Body of pancreas (tissue), 4 donors: ENCODE measurements around the gene HOXC11. TPM values are rescaled to one million over a fixed set of nuclear protein-coding genes. Genes with fewer than 3 reads are reported as not detected.

Source experiments
- ATAC-seq: fragments of 150-250 bp; one replicate; pipeline ENCODE4 v1.9.1; 2016
- DNase-seq, 4 donors: peaks; one replicate each; pipeline ENCODE4 v3.0.0-alpha.2; 2019
- H3K27ac ChIP-seq, 4 donors: fragments of 200-600 bp; sonication (generic); 1 replicate in 3 of 4; 2 replicates in 1 of 4; pipeline versions ENCODE4 v1.5.1 to v1.6.1; 2016 to 2019; ENCODE audit warnings: mild to moderate bottlenecking in 1 of 4, mixed read lengths in 1 of 4, moderate library complexity in 1 of 4
- H3K27me3 ChIP-seq, 2 donors: fragments of 200-600 bp; sonication (generic); one replicate each; pipeline ENCODE4 v1.6.0; 2016; ENCODE audit warnings: mild to moderate bottlenecking in 1 of 2
- H3K36me3 ChIP-seq, 2 donors: fragments of 200-600 bp; sonication (generic); replicated peaks in 1 of 2; 2 replicates each; pipeline ENCODE4 v1.5.1; 2016; ENCODE audit warnings: low read depth in 2 of 2; ENCODE audit not compliant: insufficient read depth in 1 of 2
- H3K4me1 ChIP-seq: fragments of 200-600 bp; sonication (generic); one replicate; pipeline ENCODE4 v1.6.0; 2016
- H3K4me3 ChIP-seq, 2 donors: fragments of 200-600 bp; sonication (generic); 1 replicate in 1 of 2; 2 replicates in 1 of 2; pipeline ENCODE4 v1.5.1; 2016 to 2019
- H3K9me3 ChIP-seq, 3 donors: fragments of 200-600 bp; sonication (generic); 1 replicate in 2 of 3; 2 replicates in 1 of 3; pipeline ENCODE4 v1.5.1; 2016
- POLR2A ChIP-seq, 3 donors: fragments of 450-650 bp; IDR thresholded peaks; one replicate each; pipeline ENCODE4 v1.6.1; 2016; ENCODE audit warnings: antibody characterized with exemption in 3 of 3, mild to moderate bottlenecking in 2 of 3
- WGBS, 2 donors: methylation state at CpG; one replicate each; pipeline ENCODE4 v1.1.5; 2017; 5-methylcytosine and 5-hydroxymethylcytosine counted together
- intact Hi-C: fragments of 100-400 bp; cut with DNase I; formaldehyde crosslinking; loops from one replicate; pipeline ENCODE4 v1.15.1; 2023
- total RNA-seq, 2 donors: library from RNA; depleted of rRNA; stranded (reverse); fragments of >200 nt; gene quantifications; one replicate each; pipeline ENCODE4 v1.1.0, GENCODE V29; 2016
- TF ChIP-seq, protein P1 (sequence below), 7 experiments: fragments of 450-650 bp in 4 of 7; fragments of 200-600 bp in 3 of 7; sonication (generic) in 3 of 7; IDR thresholded peaks; one replicate each; pipeline ENCODE4 v1.5.1; 2016 to 2019; ENCODE audit warnings: antibody characterized with exemption in 7 of 7

HOXC11 gene
- total RNA-seq, 2 donors from 2014 or later = not detected

DNA sequence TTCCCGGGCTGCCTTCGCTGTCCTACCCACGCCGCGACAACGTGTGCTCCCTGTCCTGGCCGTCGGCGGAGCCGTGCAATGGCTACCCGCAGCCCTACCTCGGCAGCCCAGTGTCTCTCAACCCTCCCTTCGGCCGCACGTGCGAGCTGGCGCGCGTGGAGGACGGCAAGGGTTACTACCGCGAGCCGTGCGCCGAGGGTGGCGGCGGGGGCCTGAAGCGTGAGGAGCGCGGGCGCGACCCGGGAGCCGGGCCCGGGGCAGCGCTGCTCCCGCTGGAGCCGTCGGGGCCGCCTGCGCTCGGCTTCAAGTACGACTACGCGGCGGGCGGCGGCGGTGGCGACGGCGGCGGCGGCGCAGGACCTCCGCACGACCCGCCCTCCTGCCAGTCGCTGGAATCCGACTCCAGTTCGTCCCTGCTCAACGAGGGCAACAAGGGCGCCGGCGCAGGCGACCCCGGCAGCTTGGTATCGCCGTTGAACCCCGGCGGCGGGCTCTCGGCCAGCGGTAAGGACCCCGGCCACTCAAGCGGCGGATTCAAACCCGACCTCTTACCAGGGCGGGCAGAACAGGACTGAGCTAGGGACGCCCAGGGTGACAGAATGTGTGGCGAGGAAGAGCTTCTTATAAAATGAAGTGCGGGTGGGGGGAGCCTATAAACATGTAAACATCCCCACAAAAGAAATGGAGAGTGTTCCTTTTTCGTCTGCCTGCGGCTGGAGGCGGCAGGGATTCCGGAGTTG lies 17.7 kb upstream of the HOXC11 start:
- H3K36me3 ChIP-seq = no peaks in the 10 kb centered on the region
- H3K4me3 ChIP-seq = no peak overlapping the region
- TF ChIP-seq POLR2A (IDR thresholded peaks at IDR 0.05) = no peak
- TF ChIP-seq, protein P1, sequence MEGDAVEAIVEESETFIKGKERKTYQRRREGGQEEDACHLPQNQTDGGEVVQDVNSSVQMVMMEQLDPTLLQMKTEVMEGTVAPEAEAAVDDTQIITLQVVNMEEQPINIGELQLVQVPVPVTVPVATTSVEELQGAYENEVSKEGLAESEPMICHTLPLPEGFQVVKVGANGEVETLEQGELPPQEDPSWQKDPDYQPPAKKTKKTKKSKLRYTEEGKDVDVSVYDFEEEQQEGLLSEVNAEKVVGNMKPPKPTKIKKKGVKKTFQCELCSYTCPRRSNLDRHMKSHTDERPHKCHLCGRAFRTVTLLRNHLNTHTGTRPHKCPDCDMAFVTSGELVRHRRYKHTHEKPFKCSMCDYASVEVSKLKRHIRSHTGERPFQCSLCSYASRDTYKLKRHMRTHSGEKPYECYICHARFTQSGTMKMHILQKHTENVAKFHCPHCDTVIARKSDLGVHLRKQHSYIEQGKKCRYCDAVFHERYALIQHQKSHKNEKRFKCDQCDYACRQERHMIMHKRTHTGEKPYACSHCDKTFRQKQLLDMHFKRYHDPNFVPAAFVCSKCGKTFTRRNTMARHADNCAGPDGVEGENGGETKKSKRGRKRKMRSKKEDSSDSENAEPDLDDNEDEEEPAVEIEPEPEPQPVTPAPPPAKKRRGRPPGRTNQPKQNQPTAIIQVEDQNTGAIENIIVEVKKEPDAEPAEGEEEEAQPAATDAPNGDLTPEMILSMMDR (IDR thresholded peaks at IDR 0.05) = no peak
- peaks cover 26% of the 10 kb centered on the region for H3K4me1 ChIP-seq
- WGBS, 2 donors = 3 to 4% methylated on average over 9 to 86 of the region's 86 CpGs
- ATAC-seq = no peak
- no peak overlapping the region for H3K27ac ChIP-seq
- intact Hi-C loops = no loop called here
- H3K27me3 ChIP-seq = peaks cover 3 to 84% of the 10 kb centered on the region in 2 donors
- DNase-seq = no peak
- no peaks in the 10 kb centered on the region for H3K9me3 ChIP-seq

DNA sequence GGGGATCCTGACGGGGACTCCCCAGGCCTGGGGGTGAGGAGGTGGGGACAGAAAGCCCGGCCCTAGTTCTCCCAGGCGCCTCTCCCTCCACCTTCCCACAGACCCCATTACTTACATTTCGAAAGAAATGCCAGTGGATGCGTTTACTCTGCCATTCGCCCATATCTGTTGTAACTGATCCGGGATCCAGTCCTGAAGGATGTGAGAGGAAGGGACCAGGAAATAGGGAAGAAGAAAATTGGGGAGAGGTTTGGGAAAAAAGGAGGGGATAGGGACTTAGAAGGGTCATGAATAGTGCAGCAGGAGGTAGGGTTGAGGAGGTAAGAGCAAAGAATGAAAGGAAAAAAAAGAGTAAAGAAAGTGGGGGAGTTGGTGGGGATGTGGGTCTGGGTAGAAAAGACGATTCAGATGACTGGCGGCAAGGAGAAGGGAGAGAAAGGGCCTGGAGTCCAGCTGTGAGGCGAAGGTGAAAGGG lies 17.1 kb upstream of the HOXC11 start:
- no peaks in the 10 kb centered on the region for H3K36me3 ChIP-seq
- 8 to 10% methylated on average over 10 of the region's 10 CpGs for WGBS, 2 donors
- no peak for ATAC-seq

DNA sequence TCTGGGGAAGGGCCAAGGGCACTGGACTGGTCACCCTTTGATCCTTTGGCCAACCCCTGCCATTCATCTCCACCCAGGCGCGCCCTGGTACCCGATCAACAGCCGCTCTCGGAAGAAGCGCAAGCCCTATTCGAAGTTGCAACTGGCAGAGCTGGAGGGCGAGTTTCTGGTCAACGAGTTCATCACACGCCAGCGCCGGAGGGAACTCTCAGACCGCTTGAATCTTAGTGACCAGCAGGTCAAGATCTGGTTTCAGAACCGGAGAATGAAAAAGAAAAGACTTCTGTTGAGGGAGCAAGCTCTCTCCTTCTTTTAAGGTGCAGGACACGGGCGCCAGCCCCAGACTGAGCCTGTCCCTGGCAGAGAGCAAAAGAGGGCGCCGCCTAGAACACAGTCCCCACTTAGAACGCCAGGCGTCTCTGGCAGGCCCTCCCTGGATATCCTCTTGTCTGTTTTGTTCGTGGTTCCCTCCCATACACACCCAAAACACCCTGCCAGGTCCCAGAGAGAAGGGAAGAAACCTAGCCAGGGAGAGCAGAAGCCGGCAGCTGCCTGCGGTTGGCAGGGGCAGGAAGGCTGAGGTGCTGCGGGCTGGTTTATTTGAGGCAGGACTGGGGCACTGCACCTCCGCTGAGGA lies 16.6 kb upstream of the HOXC11 start:
- intact Hi-C loops = no loop called here
- H3K36me3 ChIP-seq = no peaks in the 10 kb centered on the region
- WGBS, 2 donors = 5 to 6% methylated on average over 20 to 25 of the region's 25 CpGs
- ATAC-seq (no peak), DNase-seq (no peak)
- H3K4me3 ChIP-seq = no peak overlapping the region
- H3K9me3 ChIP-seq = no peaks in the 10 kb centered on the region
- H3K27me3 ChIP-seq = peaks cover 3 to 83% of the 10 kb centered on the region in 2 donors
- peaks cover 29% of the 10 kb centered on the region for H3K4me1 ChIP-seq
- TF ChIP-seq POLR2A (IDR thresholded peaks at IDR 0.05) = no peak
- H3K27ac ChIP-seq = no peak overlapping the region

More for the DNA sequence above, 17.1 kb upstream of the HOXC11 start:
- intact Hi-C loops = no loop called here
- no peak overlapping the region for H3K4me3 ChIP-seq
- DNase-seq = no peak
- no peak overlapping the region for H3K27ac ChIP-seq
- H3K27me3 ChIP-seq = peaks cover 3 to 84% of the 10 kb centered on the region in 2 donors
- no peaks in the 10 kb centered on the region for H3K9me3 ChIP-seq
- peaks cover 29% of the 10 kb centered on the region for H3K4me1 ChIP-seq
- TF ChIP-seq, protein P1 (IDR thresholded peaks at IDR 0.05) = no peak
- no peak for TF ChIP-seq POLR2A (IDR thresholded peaks at IDR 0.05)

DNA sequence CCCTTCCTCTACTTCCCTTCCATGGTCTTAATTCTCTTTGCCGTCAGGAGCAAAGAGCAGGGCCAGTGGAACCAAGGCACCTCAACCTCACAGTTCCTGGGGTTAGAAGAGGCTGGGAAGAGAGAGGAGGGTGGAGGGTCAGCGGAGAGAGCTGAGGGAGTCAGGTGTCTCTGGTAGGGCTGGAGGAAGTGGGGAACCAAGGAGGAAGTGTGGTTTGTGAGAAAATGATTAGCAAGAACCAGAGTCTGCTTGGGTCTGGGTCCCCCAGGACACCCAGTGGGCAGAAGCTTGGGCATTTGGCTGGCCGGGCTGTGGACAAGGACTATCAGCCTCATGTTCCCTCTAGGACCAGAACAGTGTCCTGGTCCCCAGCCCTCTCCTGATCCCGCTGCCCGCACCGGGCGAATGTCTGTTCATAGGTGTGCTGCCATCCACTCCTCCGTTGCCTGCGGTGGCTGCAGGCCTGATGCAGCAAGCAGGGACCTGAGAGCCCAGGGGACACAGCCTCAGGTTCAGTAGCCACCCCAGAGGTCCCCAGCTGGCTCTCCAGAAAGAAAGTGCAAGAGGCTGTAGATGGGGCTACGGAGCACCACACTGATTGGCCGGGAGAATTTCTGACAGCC lies 15.9 kb upstream of the HOXC11 start:
- Histone ChIP-seq H3K36me3 (no peaks in the 10 kb centered on the region), H3K4me1 (peaks cover 29% of the 10 kb centered on the region), H3K9me3 (no peaks in the 10 kb centered on the region), H3K27me3 (peaks cover 0 to 82% of the 10 kb centered on the region in 2 donors), H3K27ac (no peak overlapping the region), H3K4me3 (no peak overlapping the region)
- intact Hi-C loops = no loop called here
- DNase-seq (no peak), ATAC-seq (no peak)
- 12 to 19% methylated on average over 8 to 11 of the region's 11 CpGs for WGBS, 2 donors
- TF ChIP-seq, protein P1 (IDR thresholded peaks at IDR 0.05) = no peak
- TF ChIP-seq POLR2A (IDR thresholded peaks at IDR 0.05) = no peak

DNA sequence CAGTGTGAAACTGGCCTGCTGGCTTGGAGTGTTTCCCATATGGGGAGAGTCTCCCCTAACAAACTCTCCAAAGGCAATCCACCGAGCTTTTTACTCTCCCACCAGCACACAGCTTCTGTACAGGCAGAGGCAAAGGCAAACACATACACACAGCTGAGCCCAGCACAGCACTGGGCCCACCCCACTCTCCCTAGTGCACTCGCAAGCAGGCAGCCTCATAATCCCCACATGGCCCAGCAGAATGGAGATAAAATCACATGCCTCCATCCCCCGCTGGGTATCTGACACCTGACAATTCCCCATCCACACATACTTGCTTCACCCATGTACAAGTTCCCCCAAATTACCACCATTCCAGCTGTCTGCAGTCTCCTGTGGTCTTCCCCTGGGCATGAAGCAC lies 14.8 kb upstream of the HOXC11 start:
- H3K4me3 ChIP-seq = no peak overlapping the region
- TF ChIP-seq POLR2A (IDR thresholded peaks at IDR 0.05) = no peak
- TF ChIP-seq, protein P1 (IDR thresholded peaks at IDR 0.05) = no peak
- H3K9me3 ChIP-seq = no peaks in the 10 kb centered on the region
- no peak overlapping the region for H3K27ac ChIP-seq
- H3K4me1 ChIP-seq = peaks cover 25% of the 10 kb centered on the region
- DNase-seq (no peak), ATAC-seq (no peak)
- peaks cover 0 to 81% of the 10 kb centered on the region in 2 donors for H3K27me3 ChIP-seq
- H3K36me3 ChIP-seq = no peaks in the 10 kb centered on the region
- intact Hi-C loops = no loop called here
- WGBS, 2 donors = 14 to 25% methylated on average over 3 of the region's 3 CpGs
